Endothelial cell of umbilical vein (primary cell): ENCODE measurements around the gene MROH2A. TPM values are rescaled to one million over a fixed set of nuclear protein-coding genes. Genes with fewer than 3 reads are reported as not detected.

Experiments used
- BruUV-seq: library from RNA; stranded (reverse); fragments of 400-500 nt; replicated peaks from 2 replicates; lab custom pipeline; 2021; lab: Mats Ljungman, UMichigan
- CTCF ChIA-PET: fragments of 300-600, 350-600 bp; sonication (Branson Sonifier 250); formaldehyde crosslinking; loops from one replicate; lab custom pipeline; 2021; ENCODE audit warnings: antibody characterized with exemption, inconsistent platforms; lab: Charles Lee
- POLR2A ChIA-PET: fragments of 300-600, 350-600 bp; sonication (Branson Sonifier 250); formaldehyde crosslinking; loops from one replicate; lab custom pipeline; 2021; ENCODE audit warnings: antibody characterized with exemption, inconsistent platforms; lab: Charles Lee
- DNase-seq: peaks from one replicate; pipeline ENCODE4 v3.0.0-alpha.2; 2011; ENCODE audit warnings: low read depth, low spot score
- FAIRE-seq: peaks from 2 replicates; lab custom pipeline; 2011; peaks lifted over from hg19 to GRCh38; lab: Jason Lieb, UNC
- H2AFZ ChIP-seq: 2 replicates; pipeline ENCODE4 v1.6.0; 2012; ENCODE audit warnings: low read depth, low read length, control low read depth, inconsistent platforms
- H3K27ac ChIP-seq: 2 replicates; pipeline ENCODE4 v1.5.1; 2011; ENCODE audit warnings: low read depth, mild to moderate bottlenecking, control low read depth, low read length, moderate library complexity; ENCODE audit not compliant: insufficient read depth
- H3K27me3 ChIP-seq, 2 experiments: 2 replicates each; pipeline versions ENCODE4 v1.6.0 to v1.6.1; 2011; ENCODE audit warnings: low read length in 2 of 2, mixed read lengths in 1 of 2; ENCODE audit not compliant: control insufficient read depth in 2 of 2, insufficient read depth in 2 of 2
- H3K36me3 ChIP-seq, 2 experiments: 2 replicates in 1 of 2; 3 replicates in 1 of 2; pipeline ENCODE4 v1.5.1; 2011; ENCODE audit warnings: low read length in 2 of 2, mild to moderate bottlenecking in 1 of 2, moderate library complexity in 1 of 2; ENCODE audit not compliant: control insufficient read depth in 2 of 2, insufficient read depth in 2 of 2; ENCODE audit errors: extremely low read depth in 1 of 2
- H3K4me1 ChIP-seq: 3 replicates; pipeline ENCODE4 v1.5.1; 2011; ENCODE audit warnings: mild to moderate bottlenecking, low read length; ENCODE audit not compliant: control insufficient read depth, insufficient read depth; ENCODE audit errors: extremely low read depth
- H3K4me2 ChIP-seq: 2 replicates; pipeline ENCODE4 v1.6.1; 2011; ENCODE audit warnings: low read length, control low read depth, mixed read lengths; ENCODE audit not compliant: insufficient read depth
- H3K4me3 ChIP-seq, 3 experiments: fragments of 200-600 bp in 1 of 3; sonication (generic), shearing (Covaris generic) in 1 of 3; replicated peaks in 1 of 3; 2 replicates each; pipeline ENCODE4 v1.5.1; 2011 to 2016; ENCODE audit warnings: control low read depth in 3 of 3, low read length in 3 of 3, mild to moderate bottlenecking in 2 of 3, inconsistent platforms in 1 of 3, low read depth in 1 of 3, moderate library complexity in 1 of 3; ENCODE audit not compliant: insufficient read depth in 1 of 3
- H3K79me2 ChIP-seq: 2 replicates; pipeline ENCODE4 v1.6.0; 2012; ENCODE audit warnings: low read length, inconsistent platforms; ENCODE audit not compliant: control insufficient read depth, insufficient read depth
- H3K9ac ChIP-seq: replicated peaks from 2 replicates; pipeline ENCODE3; 2011; ENCODE audit warnings: low read length, control low read depth; ENCODE audit not compliant: insufficient read depth; ENCODE audit errors: extremely low read depth
- H3K9me1 ChIP-seq: replicated peaks from 3 replicates; pipeline ENCODE4 v1.6.0; 2011; ENCODE audit warnings: mild to moderate bottlenecking, low read length; ENCODE audit not compliant: control insufficient read depth, insufficient read depth; ENCODE audit errors: extremely low read depth
- H3K9me3 ChIP-seq: replicated peaks from 2 replicates; pipeline ENCODE4 v1.5.1; 2012; ENCODE audit warnings: low read length, inconsistent platforms; ENCODE audit not compliant: control insufficient read depth, insufficient read depth
- H4K20me1 ChIP-seq: replicated peaks from 2 replicates; pipeline ENCODE3; 2011; ENCODE audit warnings: mild to moderate bottlenecking, low read length; ENCODE audit not compliant: control insufficient read depth, insufficient read depth; ENCODE audit errors: extremely low read depth
- FOS ChIP-seq: IDR thresholded peaks from 2 replicates; pipeline ENCODE4 v1.6.1; 2011; ENCODE audit warnings: mild to moderate bottlenecking, low read length, moderate library complexity, borderline replicate concordance; ENCODE audit not compliant: insufficient read depth
- GATA2 ChIP-seq: IDR thresholded peaks from 2 replicates; pipeline ENCODE4 v1.7.0; 2011; ENCODE audit warnings: low read depth, mild to moderate bottlenecking, moderate library complexity, mixed read lengths, low read length; ENCODE audit not compliant: insufficient read length, insufficient read depth
- POLR2A ChIP-seq: IDR thresholded peaks from 2 replicates; pipeline ENCODE4 v1.6.1; 2012; ENCODE audit warnings: low read depth, mild to moderate bottlenecking, control low read depth, low read length
- POLR2AphosphoS5 ChIP-seq: IDR thresholded peaks from 2 replicates; pipeline ENCODE4 v1.6.1; 2012; ENCODE audit warnings: low read depth, mild to moderate bottlenecking, control low read depth, low read length, moderate library complexity; ENCODE audit not compliant: insufficient read depth
- dilution Hi-C: fragments of 300-500 bp; cut with MboI; formaldehyde crosslinking; loops from one replicate; pipeline ENCODE4 v1.15.0; 2019; ENCODE audit warnings: low sequenced_read_pairs; ENCODE audit not compliant: extremely low pct_ligation_motif_present
- intact Hi-C: fragments of 100-400 bp; cut with micrococcal nuclease; formaldehyde crosslinking; loops from one replicate; pipeline ENCODE4 v1.10.0; 2022
- polyA plus RNA-seq, 4 experiments: library from polyadenylated mRNA; depleted of rRNA in 3 of 4; stranded (reverse) in 3 of 4; unstranded in 1 of 4; fragments of >200 nt; gene quantifications; 2 replicates each; pipeline versions ENCODE4 v1.2.1 to v1.2.3, GENCODE V29; 2011 to 2012; ENCODE audit warnings: missing spikeins in 1 of 4
- total RNA-seq: library from RNA; stranded (reverse); gene quantifications from 2 replicates; pipeline ENCODE4 v1.2.3, GENCODE V29; 2021
- TF ChIP-seq, protein P1 (sequence below), 2 donors: IDR thresholded peaks; 1 replicate in 1 of 2; 2 replicates in 1 of 2; pipeline ENCODE4 v1.5.1; 2011; ENCODE audit warnings: low read length in 2 of 2, mild to moderate bottlenecking in 2 of 2, moderate library complexity in 2 of 2, control low read depth in 1 of 2, inconsistent platforms in 1 of 2, low read depth in 1 of 2; ENCODE audit not compliant: insufficient read depth in 1 of 2; ENCODE audit errors: extremely low read depth in 1 of 2
- TF ChIP-seq, protein P2 (sequence below): IDR thresholded peaks from 2 replicates; pipeline ENCODE4 v1.6.1; 2011; ENCODE audit not compliant: insufficient read depth, insufficient read length

Gene MROH2A
- total and polyA plus RNA-seq, 2 donors (not counting 3 experiments of a cell fraction or from before 2014, with no cell fraction given) = not detected

DNA sequence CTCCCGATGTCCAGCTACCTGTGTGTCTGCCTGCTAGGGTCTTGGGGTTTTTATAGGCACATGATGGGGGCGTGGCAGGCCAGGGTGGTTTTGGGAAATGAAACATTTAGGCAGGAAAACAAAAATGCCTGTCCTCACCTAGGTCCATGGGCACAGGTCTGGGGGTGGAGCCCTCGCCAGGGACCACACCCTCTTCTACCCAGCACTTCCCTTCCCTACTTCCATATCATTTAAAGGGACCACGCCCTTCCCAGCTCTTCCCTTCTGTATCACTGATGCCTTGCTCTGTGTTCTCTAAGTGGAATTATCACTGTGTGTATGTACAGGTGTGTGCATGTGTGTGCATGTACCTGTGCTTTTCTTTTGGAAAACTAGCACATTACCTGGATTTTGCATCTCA lies 11.7 kb upstream of the MROH2A start:
- BruUV-seq = no TSS peak
- intact Hi-C loops (no loop called here), dilution Hi-C loops (no loop called here)
- Histone ChIP-seq H3K9ac (no peak overlapping the region), H3K4me3 (no peak overlapping the region), H2AFZ (no peak overlapping the region), H3K79me2 (no peaks in the 10 kb centered on the region), H3K36me3 (no peaks in the 10 kb centered on the region), H3K9me3 (no peaks in the 10 kb centered on the region), H3K27ac (no peak overlapping the region), H3K4me2 (no peak overlapping the region), H3K4me1 (no peaks in the 10 kb centered on the region), H3K9me1 (no peaks in the 10 kb centered on the region), H4K20me1 (no peaks in the 10 kb centered on the region), H3K27me3 (peaks cover 1 to 4% of the 10 kb centered on the region in 2 experiments)
- POLR2A ChIA-PET = no interaction called here
- FAIRE-seq (no peak), DNase-seq (no peak)
- CTCF ChIA-PET = no interaction called here
- TF ChIP-seq, protein P1, sequence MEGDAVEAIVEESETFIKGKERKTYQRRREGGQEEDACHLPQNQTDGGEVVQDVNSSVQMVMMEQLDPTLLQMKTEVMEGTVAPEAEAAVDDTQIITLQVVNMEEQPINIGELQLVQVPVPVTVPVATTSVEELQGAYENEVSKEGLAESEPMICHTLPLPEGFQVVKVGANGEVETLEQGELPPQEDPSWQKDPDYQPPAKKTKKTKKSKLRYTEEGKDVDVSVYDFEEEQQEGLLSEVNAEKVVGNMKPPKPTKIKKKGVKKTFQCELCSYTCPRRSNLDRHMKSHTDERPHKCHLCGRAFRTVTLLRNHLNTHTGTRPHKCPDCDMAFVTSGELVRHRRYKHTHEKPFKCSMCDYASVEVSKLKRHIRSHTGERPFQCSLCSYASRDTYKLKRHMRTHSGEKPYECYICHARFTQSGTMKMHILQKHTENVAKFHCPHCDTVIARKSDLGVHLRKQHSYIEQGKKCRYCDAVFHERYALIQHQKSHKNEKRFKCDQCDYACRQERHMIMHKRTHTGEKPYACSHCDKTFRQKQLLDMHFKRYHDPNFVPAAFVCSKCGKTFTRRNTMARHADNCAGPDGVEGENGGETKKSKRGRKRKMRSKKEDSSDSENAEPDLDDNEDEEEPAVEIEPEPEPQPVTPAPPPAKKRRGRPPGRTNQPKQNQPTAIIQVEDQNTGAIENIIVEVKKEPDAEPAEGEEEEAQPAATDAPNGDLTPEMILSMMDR (IDR thresholded peaks at IDR 0.05; ENCODE audit: extremely low read depth in 1 of 2, insufficient read depth in 1 of 2, low read depth in 1 of 2, low read length in 2 of 2) = no peak
- no peak for TF ChIP-seq FOS
- TF ChIP-seq, protein P2, sequence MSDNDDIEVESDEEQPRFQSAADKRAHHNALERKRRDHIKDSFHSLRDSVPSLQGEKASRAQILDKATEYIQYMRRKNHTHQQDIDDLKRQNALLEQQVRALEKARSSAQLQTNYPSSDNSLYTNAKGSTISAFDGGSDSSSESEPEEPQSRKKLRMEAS = no peak
- TF ChIP-seq GATA2 = no peak

DNA sequence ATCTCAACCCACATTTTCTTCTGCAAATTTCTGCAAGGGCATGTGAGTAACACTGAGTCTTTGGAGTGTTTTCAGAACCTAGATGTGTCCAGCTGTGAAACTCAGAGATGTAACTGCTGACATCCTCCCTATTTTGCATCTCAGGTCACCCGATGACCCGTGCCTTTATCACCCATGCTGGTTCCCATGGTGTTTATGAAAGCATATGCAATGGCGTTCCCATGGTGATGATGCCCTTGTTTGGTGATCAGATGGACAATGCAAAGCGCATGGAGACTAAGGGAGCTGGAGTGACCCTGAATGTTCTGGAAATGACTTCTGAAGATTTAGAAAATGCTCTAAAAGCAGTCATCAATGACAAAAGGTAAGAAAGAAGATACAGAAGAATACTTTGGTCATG lies 10.1 kb upstream of the MROH2A start:
- Histone ChIP-seq H3K4me3 (no peak overlapping the region), H3K27me3 (peaks cover 0 to 1% of the 10 kb centered on the region in 2 experiments), H3K4me2 (no peak overlapping the region), H4K20me1 (no peaks in the 10 kb centered on the region), H3K79me2 (no peaks in the 10 kb centered on the region), H3K9ac (no peak overlapping the region), H3K27ac (no peak overlapping the region), H3K9me3 (no peaks in the 10 kb centered on the region), H3K4me1 (no peaks in the 10 kb centered on the region), H2AFZ (no peak overlapping the region), H3K9me1 (no peaks in the 10 kb centered on the region), H3K36me3 (no peaks in the 10 kb centered on the region)
- intact Hi-C loops (no loop called here), dilution Hi-C loops (no loop called here)
- DNase-seq (no peak), FAIRE-seq (no peak)
- ChIA-PET POLR2A (no interaction called here), CTCF (no interaction called here)
- no TSS peak for BruUV-seq
- no peak for TF ChIP-seq POLR2AphosphoS5
- TF ChIP-seq POLR2A = no peak
